SU-DHL-6 (cell line): Measurements from ENCODE around the gene NLN.
"Not testable (repeated sequence)": the region's sequence is repeated elsewhere in the genome, so short reads cannot be mapped to it uniquely, and the experiment has no call there.

ENCODE experiments used
- H2AFZ ChIP-seq: fragments of 200-600 bp; sonication (generic); 2 replicates; pipeline ENCODE4 v1.6.1; 2014; ENCODE audit warnings: low read depth, mild to moderate bottlenecking, moderate library complexity, mixed read lengths, antibody characterized with exemption, low read length; ENCODE audit not compliant: severe bottlenecking
- H3F3A ChIP-seq: fragments of 200-600 bp; shearing (Covaris generic); 2 replicates; pipeline ENCODE4 v1.6.0; 2016; ENCODE audit warnings: antibody characterized with exemption, mild to moderate bottlenecking; ENCODE audit not compliant: insufficient read depth
- H3K27ac ChIP-seq: fragments of 200-600 bp; sonication (generic); 2 replicates; pipeline ENCODE4 v1.5.1; 2016; ENCODE audit warnings: low read depth, mild to moderate bottlenecking, low read length, moderate library complexity, mixed read lengths
- H3K27me3 ChIP-seq: fragments of 200-600 bp; sonication (generic), shearing (Covaris generic); 2 replicates; pipeline ENCODE4 v1.6.0; 2014; ENCODE audit warnings: mild to moderate bottlenecking, low read length
- H3K36me3 ChIP-seq: fragments of 200-600 bp; sonication (generic); 2 replicates; pipeline ENCODE4 v1.6.1; 2014; ENCODE audit warnings: mild to moderate bottlenecking, low read length, mixed read lengths
- H3K4me2 ChIP-seq: fragments of 300-600, 200-600 bp; shearing (Covaris generic), sonication (generic); 2 replicates; pipeline ENCODE4 v1.6.0; 2014; ENCODE audit warnings: low read length, low read depth, mild to moderate bottlenecking; ENCODE audit not compliant: poor library complexity, severe bottlenecking
- H3K4me3 ChIP-seq: fragments of 200-600 bp; sonication (generic); 2 replicates; pipeline ENCODE4 v1.5.1; 2014; ENCODE audit warnings: antibody characterized with exemption, low read length, mild to moderate bottlenecking, mixed read lengths; ENCODE audit not compliant: insufficient read depth, poor library complexity, severe bottlenecking
- H3K79me2 ChIP-seq: fragments of 200-600 bp; sonication (generic); 2 replicates; pipeline ENCODE4 v1.6.1; 2014; ENCODE audit warnings: mild to moderate bottlenecking, low read length, moderate library complexity; ENCODE audit not compliant: insufficient read depth
- H3K9ac ChIP-seq: fragments of 200-600 bp; sonication (generic); 2 replicates; pipeline ENCODE4 v1.7.0; 2014; ENCODE audit warnings: mild to moderate bottlenecking, low read length
- H3K9me2 ChIP-seq: fragments of 200-600 bp; sonication (generic); replicated peaks from 2 replicates; pipeline ENCODE4 v1.6.1; 2014; ENCODE audit warnings: low read length; ENCODE audit not compliant: insufficient read depth
- H3K9me3 ChIP-seq: fragments of 200-600 bp; sonication (generic); 2 replicates; pipeline ENCODE4 v1.6.1; 2014; ENCODE audit warnings: low read length, mixed read lengths; ENCODE audit not compliant: insufficient read depth
- H4K20me1 ChIP-seq: fragments of 200-600 bp; sonication (generic); 2 replicates; pipeline ENCODE4 v1.6.1; 2014; ENCODE audit warnings: low read depth, mild to moderate bottlenecking, antibody characterized with exemption, low read length, moderate library complexity, mixed read lengths
- CTCF ChIP-seq: fragments of 200-600 bp; sonication (generic); IDR thresholded peaks from one replicate; pipeline ENCODE4 v1.5.1; 2017; ENCODE audit warnings: antibody characterized with exemption, mild to moderate bottlenecking, low read length, moderate library complexity; ENCODE audit not compliant: insufficient read depth, poor library complexity, severe bottlenecking
- EZH2phosphoT487 ChIP-seq: fragments of 200-600 bp; sonication (generic), shearing (Covaris generic); conservative IDR thresholded peaks from 2 replicates; pipeline ENCODE4 v1.6.1; 2018; ENCODE audit warnings: mild to moderate bottlenecking, antibody characterized with exemption, low read length, moderate library complexity, mixed read lengths

The NLN gene

GRCh38 chr5:65721720-65722574 lies at the start of gene NLN, which contains the start of gene SGTB:
Gene NLN, plus strand, starts transcription at chr5:65722205. Its CDS starts 169 bp downstream, at chr5:65722374.
Gene SGTB, minus strand, starts transcription at chr5:65722109. Its CDS starts 1,302 bp downstream, at chr5:65720807.
- no peaks in the 10 kb centered on the region for H4K20me1 ChIP-seq
- H3K4me2 ChIP-seq: peak within 1 kb of the TSS; percentile 91
- H3K27me3 ChIP-seq: no peaks in the 10 kb centered on the region
- H3K79me2 ChIP-seq: peaks cover 8% of the 10 kb centered on the region
- no peaks in the 10 kb centered on the region for H3K36me3 ChIP-seq
- peak within 1 kb of the TSS; percentile 79 for H3K9ac ChIP-seq
- peak within 1 kb of the TSS; percentile 87 for H3K4me3 ChIP-seq
- TF ChIP-seq CTCF (no peak), EZH2phosphoT487 (no peak)
- peaks cover 18% of the 10 kb centered on the region for H3F3A ChIP-seq
- peak within 1 kb of the TSS; percentile 95 for H2AFZ ChIP-seq
- H3K9me2 ChIP-seq: no peaks in the 10 kb centered on the region
- no peak within 1 kb of the TSS; the same call in 1 of the 2 replicates for H3K27ac ChIP-seq
- no peaks in the 10 kb centered on the region for H3K9me3 ChIP-seq

GRCh38 chr5:65672796-65673195 lies 49.2 kb upstream of the NLN start:
- Histone ChIP-seq H3K79me2 (no peaks in the 10 kb centered on the region), H4K20me1 (no peaks in the 10 kb centered on the region), H3K9me2 (no peaks in the 10 kb centered on the region), H3K9me3 (no peaks in the 10 kb centered on the region), H3K4me3 (no peak overlapping the region), H3K27me3 (no peaks in the 10 kb centered on the region), H3F3A (peaks cover 8% of the 10 kb centered on the region; the same call in 1 of the 2 replicates), H3K9ac (no peak overlapping the region), H2AFZ (no peak overlapping the region), H3K4me2 (no peak overlapping the region), H3K27ac (no peak overlapping the region), H3K36me3 (no peaks in the 10 kb centered on the region)
- TF ChIP-seq CTCF (no peak), EZH2phosphoT487 (no peak)

GRCh38 chr5:65674749-65675148 lies 47.3 kb upstream of the NLN start:
- H3K9me3 ChIP-seq: no peaks in the 10 kb centered on the region
- peaks cover 5% of the 10 kb centered on the region; the same call in 1 of the 2 replicates for H3F3A ChIP-seq
- TF ChIP-seq CTCF (no peak), EZH2phosphoT487 (no peak)
- no peak overlapping the region for H3K4me3 ChIP-seq
- H3K4me2 ChIP-seq: no peak overlapping the region
- no peaks in the 10 kb centered on the region for H4K20me1 ChIP-seq
- no peaks in the 10 kb centered on the region for H3K79me2 ChIP-seq
- H2AFZ ChIP-seq: no peak overlapping the region
- no peaks in the 10 kb centered on the region for H3K27me3 ChIP-seq
- H3K27ac ChIP-seq: no peak overlapping the region
- H3K9ac ChIP-seq: no peak overlapping the region
- H3K36me3 ChIP-seq: no peaks in the 10 kb centered on the region
- H3K9me2 ChIP-seq: no peaks in the 10 kb centered on the region

- H3K9me3 ChIP-seq, H3K27me3 ChIP-seq, H3K9ac ChIP-seq, H2AFZ ChIP-seq, H3K27ac ChIP-seq, H3K36me3 ChIP-seq, H3F3A ChIP-seq, H3K79me2 ChIP-seq, H3K4me3 ChIP-seq, H3K9me2 ChIP-seq, H4K20me1 ChIP-seq, H3K4me2 ChIP-seq: not testable (repeated sequence)
Measured at GRCh38 chr5:65676056-65676455, 45.9 kb upstream of the NLN start.
